Fibroblast of mammary gland (primary cell): ENCODE data around the gene MTX2.
"Not testable (repeated sequence)": the region's sequence is repeated elsewhere in the genome, so short reads cannot be mapped to it uniquely, and the experiment has no call there.

Experiments used
- DNase-seq: peaks from one replicate; pipeline ENCODE4 v3.0.0-alpha.2; 2010; ENCODE audit warnings: low read depth
- H3K4me3 ChIP-seq: 2 replicates; pipeline ENCODE4 v1.5.1; 2011; ENCODE audit warnings: low read depth, mild to moderate bottlenecking, low read length, moderate library complexity; ENCODE audit not compliant: control insufficient read depth
- TF ChIP-seq, protein P1 (sequence below): conservative IDR thresholded peaks from 2 replicates; pipeline ENCODE4 v1.5.1; 2011; ENCODE audit warnings: low read depth, low read length, inconsistent platforms; ENCODE audit not compliant: control insufficient read depth, insufficient read depth

Gene MTX2

DNA sequence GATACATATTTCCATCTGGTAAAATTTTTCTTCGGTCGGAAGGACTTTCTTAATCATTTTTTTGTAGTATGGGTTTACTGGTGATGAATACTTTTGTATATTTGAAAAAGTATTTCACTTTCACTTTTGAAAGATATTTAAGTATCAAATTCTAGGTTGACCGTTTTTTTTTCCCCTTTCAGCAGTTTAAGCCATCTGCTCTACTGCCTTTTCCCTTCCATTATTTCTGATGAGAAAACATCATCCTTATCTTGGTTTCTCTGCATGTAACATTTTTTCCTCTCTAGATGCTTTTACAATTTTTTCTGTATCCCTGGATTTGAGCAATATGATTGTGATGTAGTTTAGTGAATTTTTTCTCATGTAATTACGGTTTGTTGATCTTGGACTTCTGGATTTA lies 87.0 kb downstream of the MTX2 start:
- TF ChIP-seq, protein P1, sequence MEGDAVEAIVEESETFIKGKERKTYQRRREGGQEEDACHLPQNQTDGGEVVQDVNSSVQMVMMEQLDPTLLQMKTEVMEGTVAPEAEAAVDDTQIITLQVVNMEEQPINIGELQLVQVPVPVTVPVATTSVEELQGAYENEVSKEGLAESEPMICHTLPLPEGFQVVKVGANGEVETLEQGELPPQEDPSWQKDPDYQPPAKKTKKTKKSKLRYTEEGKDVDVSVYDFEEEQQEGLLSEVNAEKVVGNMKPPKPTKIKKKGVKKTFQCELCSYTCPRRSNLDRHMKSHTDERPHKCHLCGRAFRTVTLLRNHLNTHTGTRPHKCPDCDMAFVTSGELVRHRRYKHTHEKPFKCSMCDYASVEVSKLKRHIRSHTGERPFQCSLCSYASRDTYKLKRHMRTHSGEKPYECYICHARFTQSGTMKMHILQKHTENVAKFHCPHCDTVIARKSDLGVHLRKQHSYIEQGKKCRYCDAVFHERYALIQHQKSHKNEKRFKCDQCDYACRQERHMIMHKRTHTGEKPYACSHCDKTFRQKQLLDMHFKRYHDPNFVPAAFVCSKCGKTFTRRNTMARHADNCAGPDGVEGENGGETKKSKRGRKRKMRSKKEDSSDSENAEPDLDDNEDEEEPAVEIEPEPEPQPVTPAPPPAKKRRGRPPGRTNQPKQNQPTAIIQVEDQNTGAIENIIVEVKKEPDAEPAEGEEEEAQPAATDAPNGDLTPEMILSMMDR: no peak
- H3K4me3 ChIP-seq: no peak overlapping the region
- no peak for DNase-seq

DNA sequence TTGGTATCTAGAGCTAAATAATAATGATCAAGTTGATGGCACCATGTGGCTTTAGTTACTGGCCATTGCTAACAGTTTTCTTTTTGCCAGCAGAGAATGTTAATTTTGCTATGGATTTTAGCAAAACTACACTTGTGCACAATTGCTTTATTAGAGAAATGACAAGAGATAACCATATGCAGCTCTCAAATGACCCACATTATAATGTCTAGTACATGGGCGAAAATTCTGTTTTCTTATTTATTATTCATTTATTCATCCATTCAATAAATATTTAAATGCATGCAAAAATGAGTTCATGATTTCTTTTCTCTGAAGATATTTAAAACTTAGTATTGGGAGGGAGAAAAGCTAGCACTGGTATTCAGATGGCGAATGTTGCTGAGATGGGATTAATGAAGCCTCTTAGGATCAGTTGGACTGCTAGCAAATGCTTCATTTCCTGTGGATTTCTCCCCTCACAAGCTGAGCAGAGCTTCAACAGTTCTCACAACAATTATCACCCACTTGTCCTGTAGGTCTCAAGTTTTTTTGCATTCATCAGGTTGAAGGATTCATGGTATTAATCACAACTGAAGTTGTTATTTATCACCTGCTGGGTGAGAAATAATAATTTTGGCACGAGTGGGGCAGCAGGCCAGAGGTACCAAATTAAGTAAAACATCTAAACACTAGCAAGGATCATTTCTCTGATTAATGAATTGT lies 95.2 kb downstream of the MTX2 start:
- TF ChIP-seq, protein P1: no peak
- no peak overlapping the region for H3K4me3 ChIP-seq
- DNase-seq: no peak

DNA sequence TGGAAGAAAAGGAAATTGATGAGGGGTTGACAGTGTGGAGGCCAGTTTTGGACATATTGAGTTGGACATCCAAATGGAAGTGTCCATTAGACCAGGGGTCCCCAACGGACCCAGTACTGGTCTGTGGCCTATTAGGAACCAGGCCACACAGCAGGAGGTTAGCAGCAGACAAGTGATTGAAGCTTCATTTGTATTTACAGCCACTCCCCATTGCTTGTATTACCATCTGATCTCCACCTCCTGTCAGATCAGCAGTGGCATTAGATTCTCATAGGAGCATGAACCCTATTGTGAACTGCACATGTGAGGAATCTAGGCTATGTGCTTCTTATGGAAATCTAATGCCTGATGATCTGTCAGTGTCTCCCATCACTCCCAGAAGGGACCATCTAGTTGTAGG lies 99.1 kb downstream of the MTX2 start:
- H3K4me3 ChIP-seq: no peak overlapping the region
- no peak for DNase-seq
- TF ChIP-seq, protein P1: no peak

DNA sequence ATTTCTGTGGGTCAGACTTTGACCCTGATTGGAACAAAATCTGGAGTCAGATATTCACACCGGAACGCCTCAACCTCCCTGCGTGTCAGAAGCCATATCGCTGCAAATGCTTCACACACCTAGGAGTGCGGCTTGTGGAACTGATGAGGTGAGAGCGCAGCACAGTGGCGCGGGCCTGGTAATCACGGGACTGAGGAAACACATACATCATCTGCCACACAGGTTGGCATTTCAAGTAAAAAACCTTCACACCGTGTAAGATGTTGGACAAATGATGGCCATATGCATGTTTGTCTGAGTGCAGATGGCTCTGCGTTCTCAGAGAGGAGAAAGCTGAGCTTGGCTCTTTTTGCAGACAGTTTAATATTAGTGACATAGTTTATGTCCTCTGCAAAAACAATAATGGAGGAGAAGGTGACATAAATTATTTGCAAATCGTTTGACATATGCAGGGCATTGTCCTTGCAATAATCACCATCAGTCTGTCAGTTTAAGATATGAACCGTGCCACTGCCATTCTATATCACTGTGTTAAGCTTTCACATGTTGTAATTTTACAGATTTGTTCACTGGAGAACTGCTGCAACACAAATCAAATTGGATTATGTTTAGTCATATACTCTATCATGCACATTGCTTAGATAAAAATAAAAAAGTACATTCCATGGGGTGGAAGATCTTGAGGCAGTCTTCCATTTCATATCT lies 101.4 kb downstream of the MTX2 start:
- no peak overlapping the region for H3K4me3 ChIP-seq
- no peak for DNase-seq
- TF ChIP-seq, protein P1: no peak

DNA sequence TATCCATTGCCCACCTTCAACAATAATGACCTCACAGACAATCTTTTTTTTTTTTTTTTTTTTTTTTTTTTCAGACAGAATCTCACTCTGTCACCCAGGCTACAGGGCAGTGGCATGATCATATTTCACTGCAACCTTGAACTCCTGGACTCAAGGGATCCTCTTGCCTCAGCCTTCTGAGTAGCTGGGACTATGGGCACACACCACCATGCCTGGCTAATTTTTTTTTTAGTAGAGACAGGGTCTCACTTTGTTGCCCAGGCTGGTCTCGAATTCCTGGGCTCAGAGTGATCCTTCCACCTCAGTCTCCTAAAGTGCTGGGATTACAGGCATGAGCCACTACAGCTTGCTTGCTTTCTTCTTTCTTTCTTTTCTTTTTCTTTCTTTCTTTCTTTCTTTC lies 103.9 kb downstream of the MTX2 start:
- H3K4me3 ChIP-seq, DNase-seq: not testable (repeated sequence)

DNA sequence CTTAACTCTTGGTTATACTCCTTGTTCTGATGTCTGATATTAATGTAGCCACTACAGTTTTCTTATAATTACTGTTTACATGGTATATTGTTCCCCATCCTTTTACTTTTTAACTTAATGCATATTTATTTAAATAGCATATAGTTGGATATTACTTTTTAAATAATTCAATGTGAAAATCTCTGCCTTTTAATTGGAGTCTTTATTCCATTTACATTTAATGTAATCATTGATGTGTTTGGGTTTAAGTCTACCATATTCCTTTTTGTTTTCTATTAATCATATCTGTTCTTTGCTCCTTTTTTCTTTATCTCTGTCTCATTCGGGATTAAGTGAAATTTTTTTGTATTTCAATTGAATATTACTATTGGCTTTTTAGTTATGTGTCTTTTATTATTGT lies 109.1 kb downstream of the MTX2 start:
- TF ChIP-seq, protein P1: no peak
- H3K4me3 ChIP-seq: no peak overlapping the region
- DNase-seq: no peak

DNA sequence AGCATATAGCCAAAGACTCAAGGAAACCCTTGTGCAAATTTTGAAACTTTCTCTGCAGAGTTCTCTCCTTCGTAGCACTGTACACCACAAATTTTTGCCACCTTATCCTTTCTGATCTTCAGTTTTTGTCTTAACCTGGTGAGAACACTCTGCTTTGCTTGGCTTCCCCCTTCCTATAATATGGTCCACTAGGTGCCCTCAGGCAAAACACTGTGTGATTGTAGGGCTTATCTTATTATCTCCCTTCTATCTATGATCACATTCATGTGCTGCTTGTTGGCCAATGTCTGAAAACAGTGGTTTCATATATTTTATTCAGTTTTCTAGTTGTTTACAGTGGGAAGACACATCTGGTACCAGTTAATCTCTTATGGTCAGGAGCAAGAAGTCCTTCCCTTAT lies 111.1 kb downstream of the MTX2 start:
- no peak for DNase-seq
- TF ChIP-seq, protein P1: no peak
- H3K4me3 ChIP-seq: no peak overlapping the region
